ENCODE data around the gene BICC1.

The BICC1 gene

GRCh38 chr10:58851606-58852005 is 338.9 kb downstream of the BICC1 start:
- Histone ChIP-seq H3K36me3 (ENCODE audit: insufficient read depth, low read length) (no peaks in the 10 kb centered on the region), H4K20me1 (ENCODE audit: insufficient read depth, low read length, poor library complexity, severe bottlenecking) (no peaks in the 10 kb centered on the region), H2AFZ (ENCODE audit: low read length) (no peak overlapping the region), H3K9me2 (replicated peaks; ENCODE audit: low read depth, low read length) (no peaks in the 10 kb centered on the region), H3K27me3 (ENCODE audit: insufficient read depth, low read length, poor library complexity, severe bottlenecking) (no peaks in the 10 kb centered on the region), H3K4me1 (ENCODE audit: insufficient read depth, low read length, poor library complexity, severe bottlenecking) (no peaks in the 10 kb centered on the region), H3K79me2 (ENCODE audit: insufficient read depth, low read length) (no peaks in the 10 kb centered on the region), H3K4me2 (ENCODE audit: low read depth, low read length, poor library complexity, severe bottlenecking) (no peak overlapping the region), H3K4me3 (ENCODE audit: low read length, poor library complexity, severe bottlenecking) (no peak overlapping the region), H3K9ac (ENCODE audit: low read depth, low read length, poor library complexity, severe bottlenecking) (no peak overlapping the region), H3F3A (ENCODE audit: low read depth) (no peaks in the 10 kb centered on the region), H3K9me3 (ENCODE audit: insufficient read depth, low read depth, low read length) (no peaks in the 10 kb centered on the region)
- no peak for TF ChIP-seq CTCF (conservative IDR thresholded peaks at IDR 0.05; ENCODE audit: low read length)
- no peak for TF ChIP-seq EZH2phosphoT487 (IDR thresholded peaks at IDR 0.05; ENCODE audit: borderline replicate concordance)

- H3K4me3 ChIP-seq (ENCODE audit: low read length, poor library complexity, severe bottlenecking), result no peak overlapping the region
- H3K36me3 ChIP-seq (ENCODE audit: insufficient read depth, low read length), result no peaks in the 10 kb centered on the region
- no peaks in the 10 kb centered on the region for H3K27me3 ChIP-seq (ENCODE audit: insufficient read depth, low read length, poor library complexity, severe bottlenecking)
- no peaks in the 10 kb centered on the region for H3K4me1 ChIP-seq (ENCODE audit: insufficient read depth, low read length, poor library complexity, severe bottlenecking)
- no peaks in the 10 kb centered on the region for H3K79me2 ChIP-seq (ENCODE audit: insufficient read depth, low read length)
- no peaks in the 10 kb centered on the region for H3F3A ChIP-seq (ENCODE audit: low read depth)
- H3K9ac ChIP-seq (ENCODE audit: low read depth, low read length, poor library complexity, severe bottlenecking), result no peak overlapping the region
- no peaks in the 10 kb centered on the region for H3K9me3 ChIP-seq (ENCODE audit: insufficient read depth, low read depth, low read length)
- H2AFZ ChIP-seq (ENCODE audit: low read length), result no peak overlapping the region
- no peaks in the 10 kb centered on the region for H4K20me1 ChIP-seq (ENCODE audit: insufficient read depth, low read length, poor library complexity, severe bottlenecking)
- no peaks in the 10 kb centered on the region for H3K9me2 ChIP-seq (replicated peaks; ENCODE audit: low read depth, low read length)
- no peak overlapping the region for H3K4me2 ChIP-seq (ENCODE audit: low read depth, low read length, poor library complexity, severe bottlenecking)
- TF ChIP-seq EZH2phosphoT487 (IDR thresholded peaks at IDR 0.05; ENCODE audit: borderline replicate concordance), result no peak
- no peak for TF ChIP-seq CTCF (conservative IDR thresholded peaks at IDR 0.05; ENCODE audit: low read length)
Observed at GRCh38 chr10:58853668-58854067, 341.0 kb downstream of the BICC1 start.

GRCh38 chr10:58854811-58855210 is 342.1 kb downstream of the BICC1 start:
- no peaks in the 10 kb centered on the region for H3K4me1 ChIP-seq (ENCODE audit: insufficient read depth, low read length, poor library complexity, severe bottlenecking)
- H3K79me2 ChIP-seq (ENCODE audit: insufficient read depth, low read length), result no peaks in the 10 kb centered on the region
- H3K36me3 ChIP-seq (ENCODE audit: insufficient read depth, low read length), result no peaks in the 10 kb centered on the region
- H3F3A ChIP-seq (ENCODE audit: low read depth), result no peaks in the 10 kb centered on the region
- H2AFZ ChIP-seq (ENCODE audit: low read length), result no peak overlapping the region
- no peak overlapping the region for H3K4me3 ChIP-seq (ENCODE audit: low read length, poor library complexity, severe bottlenecking)
- TF ChIP-seq CTCF (conservative IDR thresholded peaks at IDR 0.05; ENCODE audit: low read length) (no peak), EZH2phosphoT487 (IDR thresholded peaks at IDR 0.05; ENCODE audit: borderline replicate concordance) (no peak)
- no peaks in the 10 kb centered on the region for H3K9me3 ChIP-seq (ENCODE audit: insufficient read depth, low read depth, low read length)
- H3K4me2 ChIP-seq (ENCODE audit: low read depth, low read length, poor library complexity, severe bottlenecking), result no peak overlapping the region
- no peaks in the 10 kb centered on the region for H4K20me1 ChIP-seq (ENCODE audit: insufficient read depth, low read length, poor library complexity, severe bottlenecking)
- H3K9me2 ChIP-seq (replicated peaks; ENCODE audit: low read depth, low read length), result no peaks in the 10 kb centered on the region
- no peaks in the 10 kb centered on the region for H3K27me3 ChIP-seq (ENCODE audit: insufficient read depth, low read length, poor library complexity, severe bottlenecking)
- no peak overlapping the region for H3K9ac ChIP-seq (ENCODE audit: low read depth, low read length, poor library complexity, severe bottlenecking)
